MCF 10A (cell line): ENCODE data around the gene GALNT9. TPM values are rescaled to one million over a fixed set of nuclear protein-coding genes. Genes with fewer than 3 reads are reported as not detected.

Experiments
- BruUV-seq: library from RNA; stranded (reverse); fragments of 400-500 nt; replicated peaks from 2 replicates; lab custom pipeline; 2021; lab: Mats Ljungman, UMichigan
- CTCF ChIA-PET: fragments of 300-600 bp; sonication (Branson Sonifier 250); formaldehyde crosslinking; extraction: SDS; loops from one replicate; lab custom pipeline; 2021; ENCODE audit warnings: antibody characterized with exemption, inconsistent platforms; lab: Yijun Ruan, JAX
- POLR2A ChIA-PET: fragments of 300-600, 350-650 bp; sonication (Branson Sonifier 250); formaldehyde crosslinking; extraction: SDS; loops from one replicate; lab custom pipeline; 2020; ENCODE audit warnings: antibody characterized with exemption, inconsistent platforms; lab: Yijun Ruan, JAX
- DNase-seq: peaks from one replicate; pipeline ENCODE4 v3.0.0-alpha.2; 2018; ENCODE audit not compliant: unreplicated experiment
- H3K27ac Mint-ChIP-seq: one replicate; pipeline ENCODE4 v1.8.0; 2022; ENCODE audit warnings: mild to moderate bottlenecking, low read depth, mixed read lengths; ENCODE audit not compliant: unreplicated experiment
- H3K27me3 Mint-ChIP-seq: one replicate; pipeline ENCODE4 v1.8.0; 2022; ENCODE audit warnings: mixed read lengths; ENCODE audit not compliant: insufficient read depth, unreplicated experiment
- H3K36me3 Mint-ChIP-seq: one replicate; pipeline ENCODE4 v1.8.0; 2022; ENCODE audit warnings: mild to moderate bottlenecking, moderate library complexity, mixed read lengths; ENCODE audit not compliant: insufficient read depth, unreplicated experiment
- H3K4me1 Mint-ChIP-seq: one replicate; pipeline ENCODE4 v1.8.0; 2022; ENCODE audit warnings: mixed read lengths; ENCODE audit not compliant: insufficient read depth, unreplicated experiment
- H3K4me3 Mint-ChIP-seq: one replicate; pipeline ENCODE4 v1.8.0; 2022; ENCODE audit warnings: mild to moderate bottlenecking, moderate library complexity, mixed read lengths; ENCODE audit not compliant: unreplicated experiment
- H3K9me3 Mint-ChIP-seq: one replicate; pipeline ENCODE4 v1.8.0; 2022; ENCODE audit warnings: mixed read lengths; ENCODE audit not compliant: unreplicated experiment
- CTCF ChIP-seq: fragments of 200-600 bp; IDR thresholded peaks from one replicate; pipeline ENCODE4 v1.8.0; 2022; ENCODE audit warnings: antibody characterized with exemption, mild to moderate bottlenecking; ENCODE audit not compliant: unreplicated experiment
- intact Hi-C: fragments of 100-400 bp; cut with micrococcal nuclease; formaldehyde crosslinking; loops from 2 replicates; pipeline ENCODE4 v1.14.1; 2022
- total RNA-seq: library from RNA; stranded (reverse); gene quantifications from 2 replicates; pipeline ENCODE4 v1.2.3, GENCODE V29; 2022

GALNT9 gene
- total RNA-seq, 1 experiment from 2014 or later = 4.4 TPM

- TF ChIP-seq CTCF = no peak
- BruUV-seq = no TSS peak
- CTCF ChIA-PET = interaction anchor here (1.1 to 1.3 kb wide), 2 partner anchors 26 to 110 kb away, joined by 3 read pairs; no protein-coding TSS in a partner anchor
- DNase-seq = no peak
- no peaks in the 10 kb centered on the region for H3K36me3 Mint-ChIP-seq
- H3K27me3 Mint-ChIP-seq = peaks cover 62% of the 10 kb centered on the region
- no peak overlapping the region for H3K27ac Mint-ChIP-seq
- intact Hi-C loops = no loop called here
- H3K4me3 Mint-ChIP-seq = no peak overlapping the region
- H3K4me1 Mint-ChIP-seq = no peaks in the 10 kb centered on the region
- H3K9me3 Mint-ChIP-seq = no peaks in the 10 kb centered on the region
- POLR2A ChIA-PET = no interaction called here
Measured at GRCh38 chr12:132263451-132264049, 65.8 kb downstream of the GALNT9 start.

GRCh38 chr12:132263061-132263360 lies 66.4 kb downstream of the GALNT9 start:
- H3K36me3 Mint-ChIP-seq = no peaks in the 10 kb centered on the region
- no peak for TF ChIP-seq CTCF
- no peak overlapping the region for H3K4me3 Mint-ChIP-seq
- intact Hi-C loops = no loop called here
- H3K9me3 Mint-ChIP-seq = no peaks in the 10 kb centered on the region
- CTCF ChIA-PET = interaction anchor here (1.1 to 1.3 kb wide), 2 partner anchors 25 to 109 kb away, joined by 3 read pairs; no protein-coding TSS in a partner anchor
- no TSS peak for BruUV-seq
- no peaks in the 10 kb centered on the region for H3K4me1 Mint-ChIP-seq
- peaks cover 67% of the 10 kb centered on the region for H3K27me3 Mint-ChIP-seq
- no peak for DNase-seq
- H3K27ac Mint-ChIP-seq = no peak overlapping the region
- POLR2A ChIA-PET = interaction anchor here (0.7 kb wide), 1 partner anchor 21 kb away, joined by 3 read pairs; no protein-coding TSS in a partner anchor

GRCh38 chr12:132262256-132263060 lies 66.9 kb downstream of the GALNT9 start:
- H3K4me3 Mint-ChIP-seq = no peak overlapping the region
- no peaks in the 10 kb centered on the region for H3K9me3 Mint-ChIP-seq

More at GRCh38 chr12:132262256-132263060, 66.9 kb downstream of the GALNT9 start:
- Mint-ChIP-seq H3K4me1 (no peaks in the 10 kb centered on the region), H3K27me3 (peaks cover 70% of the 10 kb centered on the region), H3K36me3 (no peaks in the 10 kb centered on the region), H3K27ac (no peak overlapping the region)
- no peak for TF ChIP-seq CTCF
- no TSS peak for BruUV-seq
- no peak for DNase-seq
- ChIA-PET CTCF (interaction anchor here (1.3 kb wide), 1 partner anchor 109 kb away, joined by 3 read pairs; no protein-coding TSS in a partner anchor), POLR2A (interaction anchor here (0.7 kb wide), 1 partner anchor 22 kb away, joined by 3 read pairs; no protein-coding TSS in a partner anchor)
- intact Hi-C loops = no loop called here
